WTC11 (cell line): Measurements from ENCODE around the gene RFX4. TPM values are rescaled to one million over a fixed set of nuclear protein-coding genes. Genes with fewer than 3 reads are reported as not detected.

Experiments used
- ATAC-seq: fragments of 200-7000 bp; cut with Tn5 transposase; 2 replicates; pipeline ENCODE4 v1.10.0; 2021; ENCODE audit warnings: mild to moderate bottlenecking, moderate library complexity
- CTCF ChIA-PET: fragments of 300-600 bp; sonication (Branson Sonifier 250); formaldehyde crosslinking; loops from one replicate; lab custom pipeline; 2021; ENCODE audit warnings: antibody characterized with exemption; lab: Charles Lee
- POLR2A ChIA-PET: fragments of 350-600 bp; sonication (Branson Sonifier 250); formaldehyde crosslinking; loops from one replicate; lab custom pipeline; 2021; ENCODE audit warnings: antibody characterized with exemption; lab: Charles Lee
- DNase-seq: peaks from one replicate; pipeline ENCODE4 v3.0.0; 2021; ENCODE audit warnings: low spot score
- H3K27ac Mint-ChIP-seq: 2 replicates; pipeline ENCODE4 v1.8.0; 2021; ENCODE audit warnings: mixed read lengths
- H3K27me3 Mint-ChIP-seq: 2 replicates; pipeline ENCODE4 v1.8.0; 2021; ENCODE audit warnings: low read depth, mild to moderate bottlenecking, moderate library complexity, mixed read lengths
- H3K36me3 Mint-ChIP-seq: 2 replicates; pipeline ENCODE4 v1.8.0; 2021; ENCODE audit warnings: mixed read lengths
- H3K4me1 Mint-ChIP-seq: 2 replicates; pipeline ENCODE4 v1.8.0; 2022; ENCODE audit warnings: mixed read lengths
- H3K4me3 Mint-ChIP-seq: 2 replicates; pipeline ENCODE4 v1.8.0; 2021; ENCODE audit warnings: mild to moderate bottlenecking, moderate library complexity, mixed read lengths
- H3K9me3 Mint-ChIP-seq: 2 replicates; pipeline ENCODE4 v1.8.0; 2021; ENCODE audit warnings: mixed read lengths
- CBFB ChIP-seq: sonication (generic); formaldehyde crosslinking; IDR thresholded peaks from 2 replicates; pipeline ENCODE4 v1.8.1; 2022; ENCODE audit warnings: mild to moderate bottlenecking, low read depth, missing genetic modification reagents
- ELF4 ChIP-seq: sonication (generic); formaldehyde crosslinking; IDR thresholded peaks from 2 replicates; pipeline ENCODE4 v1.8.1; 2022; ENCODE audit warnings: low read depth, mild to moderate bottlenecking, moderate library complexity, missing genetic modification reagents
- GRHL2 ChIP-seq: fragments of 250-450 bp; sonication (Bioruptor Pico); IDR thresholded peaks from 2 replicates; pipeline ENCODE4 v1.8.0; 2022; ENCODE audit warnings: mild to moderate bottlenecking, moderate library complexity; ENCODE audit not compliant: insufficient replicate concordance, severe bottlenecking
- MYBL2 ChIP-seq: sonication (generic); formaldehyde crosslinking; IDR thresholded peaks from 2 replicates; pipeline ENCODE4 v1.8.1; 2023; ENCODE audit warnings: mild to moderate bottlenecking, moderate library complexity, missing genetic modification reagents
- NFYB ChIP-seq: sonication (generic); formaldehyde crosslinking; conservative IDR thresholded peaks from 2 replicates; pipeline ENCODE4 v1.8.0; 2022; ENCODE audit warnings: low read depth, missing genetic modification reagents
- NR2C2 ChIP-seq: sonication (generic); formaldehyde crosslinking; IDR thresholded peaks from 2 replicates; pipeline ENCODE4 v1.8.0; 2022; ENCODE audit warnings: mild to moderate bottlenecking, missing genetic modification reagents
- PRDM15 ChIP-seq: sonication (generic); formaldehyde crosslinking; IDR thresholded peaks from 2 replicates; pipeline ENCODE4 v1.8.0; 2022; ENCODE audit warnings: missing genetic modification reagents
- SMAD3 ChIP-seq: sonication (generic); formaldehyde crosslinking; IDR thresholded peaks from 2 replicates; pipeline ENCODE4 v1.8.0; 2022; ENCODE audit warnings: missing genetic modification reagents, mild to moderate bottlenecking, borderline replicate concordance
- TCF7 ChIP-seq: sonication (generic); formaldehyde crosslinking; IDR thresholded peaks from 2 replicates; pipeline ENCODE4 v1.8.0; 2022; ENCODE audit warnings: mild to moderate bottlenecking, low read depth, missing genetic modification reagents, moderate library complexity
- TEAD1 ChIP-seq: sonication (generic); formaldehyde crosslinking; IDR thresholded peaks from 2 replicates; pipeline ENCODE4 v1.8.0; 2022; ENCODE audit warnings: mild to moderate bottlenecking, missing genetic modification reagents
- ZBTB21 ChIP-seq: sonication (generic); formaldehyde crosslinking; IDR thresholded peaks from 2 replicates; pipeline ENCODE4 v1.8.1; 2023; ENCODE audit warnings: mild to moderate bottlenecking, missing genetic modification reagents, borderline replicate concordance
- ZNF219 ChIP-seq: sonication (generic); formaldehyde crosslinking; IDR thresholded peaks from 2 replicates; pipeline ENCODE4 v1.8.0; 2023; ENCODE audit warnings: missing genetic modification reagents, mild to moderate bottlenecking, borderline replicate concordance
- ZNF396 ChIP-seq: fragments of 250-450 bp; sonication (Bioruptor Pico); IDR thresholded peaks from 2 replicates; pipeline ENCODE4 v1.8.0; 2021; ENCODE audit warnings: mild to moderate bottlenecking, moderate library complexity, borderline replicate concordance
- ZNF423 ChIP-seq: fragments of 250-450 bp; sonication (Bioruptor Pico); IDR thresholded peaks from 2 replicates; pipeline ENCODE4 v2.1.2; 2022; ENCODE audit warnings: mild to moderate bottlenecking, moderate library complexity
- total RNA-seq: library from RNA; stranded (reverse); gene quantifications from 3 replicates; pipeline ENCODE4 v1.2.3, GENCODE V29; 2021
- TF ChIP-seq, protein P1 (sequence below): sonication (generic); formaldehyde crosslinking; IDR thresholded peaks from 2 replicates; pipeline ENCODE4 v1.8.0; 2023; ENCODE audit warnings: missing genetic modification reagents
- TF ChIP-seq, protein P2 (sequence below): sonication (generic); formaldehyde crosslinking; IDR thresholded peaks from 2 replicates; pipeline ENCODE4 v1.8.1; 2023; ENCODE audit warnings: mild to moderate bottlenecking, missing genetic modification reagents, borderline replicate concordance
- TF ChIP-seq, protein P3 (sequence below): sonication (generic); formaldehyde crosslinking; IDR thresholded peaks from 2 replicates; pipeline ENCODE4 v1.8.0; 2022; ENCODE audit warnings: mild to moderate bottlenecking, missing genetic modification reagents
- TF ChIP-seq, protein P4 (sequence below): sonication (generic); formaldehyde crosslinking; IDR thresholded peaks from 2 replicates; pipeline ENCODE4 v1.8.1; 2023; ENCODE audit warnings: mild to moderate bottlenecking, missing genetic modification reagents
- TF ChIP-seq, protein P5 (sequence below): sonication (generic); formaldehyde crosslinking; conservative IDR thresholded peaks from 2 replicates; pipeline ENCODE4 v1.8.1; 2022; ENCODE audit warnings: mild to moderate bottlenecking, missing genetic modification reagents

The RFX4 gene
- total RNA-seq, 1 experiment from 2014 or later = 0.26 TPM

- no peak for TF ChIP-seq PRDM15 (CRISPR knock-in tag)
- TF ChIP-seq, protein P1, sequence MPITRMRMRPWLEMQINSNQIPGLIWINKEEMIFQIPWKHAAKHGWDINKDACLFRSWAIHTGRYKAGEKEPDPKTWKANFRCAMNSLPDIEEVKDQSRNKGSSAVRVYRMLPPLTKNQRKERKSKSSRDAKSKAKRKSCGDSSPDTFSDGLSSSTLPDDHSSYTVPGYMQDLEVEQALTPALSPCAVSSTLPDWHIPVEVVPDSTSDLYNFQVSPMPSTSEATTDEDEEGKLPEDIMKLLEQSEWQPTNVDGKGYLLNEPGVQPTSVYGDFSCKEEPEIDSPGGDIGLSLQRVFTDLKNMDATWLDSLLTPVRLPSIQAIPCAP (CRISPR knock-in tag) = no peak
- TF ChIP-seq, protein P2, sequence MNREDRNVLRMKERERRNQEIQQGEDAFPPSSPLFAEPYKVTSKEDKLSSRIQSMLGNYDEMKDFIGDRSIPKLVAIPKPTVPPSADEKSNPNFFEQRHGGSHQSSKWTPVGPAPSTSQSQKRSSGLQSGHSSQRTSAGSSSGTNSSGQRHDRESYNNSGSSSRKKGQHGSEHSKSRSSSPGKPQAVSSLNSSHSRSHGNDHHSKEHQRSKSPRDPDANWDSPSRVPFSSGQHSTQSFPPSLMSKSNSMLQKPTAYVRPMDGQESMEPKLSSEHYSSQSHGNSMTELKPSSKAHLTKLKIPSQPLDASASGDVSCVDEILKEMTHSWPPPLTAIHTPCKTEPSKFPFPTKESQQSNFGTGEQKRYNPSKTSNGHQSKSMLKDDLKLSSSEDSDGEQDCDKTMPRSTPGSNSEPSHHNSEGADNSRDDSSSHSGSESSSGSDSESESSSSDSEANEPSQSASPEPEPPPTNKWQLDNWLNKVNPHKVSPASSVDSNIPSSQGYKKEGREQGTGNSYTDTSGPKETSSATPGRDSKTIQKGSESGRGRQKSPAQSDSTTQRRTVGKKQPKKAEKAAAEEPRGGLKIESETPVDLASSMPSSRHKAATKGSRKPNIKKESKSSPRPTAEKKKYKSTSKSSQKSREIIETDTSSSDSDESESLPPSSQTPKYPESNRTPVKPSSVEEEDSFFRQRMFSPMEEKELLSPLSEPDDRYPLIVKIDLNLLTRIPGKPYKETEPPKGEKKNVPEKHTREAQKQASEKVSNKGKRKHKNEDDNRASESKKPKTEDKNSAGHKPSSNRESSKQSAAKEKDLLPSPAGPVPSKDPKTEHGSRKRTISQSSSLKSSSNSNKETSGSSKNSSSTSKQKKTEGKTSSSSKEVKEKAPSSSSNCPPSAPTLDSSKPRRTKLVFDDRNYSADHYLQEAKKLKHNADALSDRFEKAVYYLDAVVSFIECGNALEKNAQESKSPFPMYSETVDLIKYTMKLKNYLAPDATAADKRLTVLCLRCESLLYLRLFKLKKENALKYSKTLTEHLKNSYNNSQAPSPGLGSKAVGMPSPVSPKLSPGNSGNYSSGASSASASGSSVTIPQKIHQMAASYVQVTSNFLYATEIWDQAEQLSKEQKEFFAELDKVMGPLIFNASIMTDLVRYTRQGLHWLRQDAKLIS = no peak
- TF ChIP-seq MYBL2 (CRISPR knock-in tag) = no peak
- no peak for TF ChIP-seq GRHL2 (CRISPR knock-in tag)
- TF ChIP-seq ELF4 (CRISPR knock-in tag) = no peak
- TF ChIP-seq, protein P3, sequence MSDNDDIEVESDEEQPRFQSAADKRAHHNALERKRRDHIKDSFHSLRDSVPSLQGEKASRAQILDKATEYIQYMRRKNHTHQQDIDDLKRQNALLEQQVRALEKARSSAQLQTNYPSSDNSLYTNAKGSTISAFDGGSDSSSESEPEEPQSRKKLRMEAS (CRISPR knock-in tag) = no peak
- no peak for TF ChIP-seq TEAD1
- no peak for TF ChIP-seq ZNF219
Measured at GRCh38 chr12:106600503-106600902, 17.7 kb downstream of the RFX4 start (continued).

DNA sequence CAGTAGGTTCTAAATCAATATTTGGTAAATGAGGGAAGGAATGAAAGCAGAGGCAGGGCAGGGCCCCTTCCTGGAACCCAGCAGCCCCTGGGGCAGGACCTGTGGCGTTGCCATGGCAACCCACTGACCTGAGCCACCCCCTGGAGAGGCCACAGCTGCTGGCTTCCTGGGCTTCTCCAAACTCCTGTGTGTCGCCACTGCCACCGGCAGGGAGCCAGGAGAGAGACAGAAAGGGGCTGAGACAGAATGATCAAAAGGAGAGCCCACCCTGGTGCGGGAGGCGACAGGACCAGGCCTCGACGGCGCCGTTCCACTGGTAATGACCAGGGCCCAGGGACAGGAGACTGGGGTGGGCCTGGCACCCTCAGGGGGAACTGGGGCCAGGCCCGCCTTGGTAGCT, 18.2 kb downstream of the RFX4 start:
- Mint-ChIP-seq H3K4me3 (no peak overlapping the region), H3K27me3 (peaks cover 5% of the 10 kb centered on the region), H3K27ac (no peak overlapping the region), H3K9me3 (no peaks in the 10 kb centered on the region), H3K36me3 (no peaks in the 10 kb centered on the region), H3K4me1 (peaks cover 25% of the 10 kb centered on the region)
- peak; percentile 81 for ATAC-seq
- DNase-seq = peak; percentile 56
- CTCF ChIA-PET = interaction anchor here (0.8 to 1.4 kb wide), 2 partner anchors 15 to 318 kb away, joined by 3 read pairs; no protein-coding TSS in a partner anchor
- POLR2A ChIA-PET = interaction anchor here (0.5 to 1.1 kb wide), 2 partner anchors 13 to 167 kb away, joined by 3 read pairs; no protein-coding TSS in a partner anchor
- TF ChIP-seq SMAD3 (CRISPR knock-in tag) = no peak
- no peak for TF ChIP-seq NR2C2
- TF ChIP-seq ZNF423 (CRISPR knock-in tag) = peak; percentile 84
- no peak for TF ChIP-seq ZNF396 (CRISPR knock-in tag)
- TF ChIP-seq ZBTB21 (CRISPR knock-in tag) = no peak
- TF ChIP-seq, protein P4, sequence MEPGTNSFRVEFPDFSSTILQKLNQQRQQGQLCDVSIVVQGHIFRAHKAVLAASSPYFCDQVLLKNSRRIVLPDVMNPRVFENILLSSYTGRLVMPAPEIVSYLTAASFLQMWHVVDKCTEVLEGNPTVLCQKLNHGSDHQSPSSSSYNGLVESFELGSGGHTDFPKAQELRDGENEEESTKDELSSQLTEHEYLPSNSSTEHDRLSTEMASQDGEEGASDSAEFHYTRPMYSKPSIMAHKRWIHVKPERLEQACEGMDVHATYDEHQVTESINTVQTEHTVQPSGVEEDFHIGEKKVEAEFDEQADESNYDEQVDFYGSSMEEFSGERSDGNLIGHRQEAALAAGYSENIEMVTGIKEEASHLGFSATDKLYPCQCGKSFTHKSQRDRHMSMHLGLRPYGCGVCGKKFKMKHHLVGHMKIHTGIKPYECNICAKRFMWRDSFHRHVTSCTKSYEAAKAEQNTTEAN (CRISPR knock-in tag) = no peak
- no peak for TF ChIP-seq TCF7 (CRISPR knock-in tag)
- no peak for TF ChIP-seq NFYB
- TF ChIP-seq, protein P5, sequence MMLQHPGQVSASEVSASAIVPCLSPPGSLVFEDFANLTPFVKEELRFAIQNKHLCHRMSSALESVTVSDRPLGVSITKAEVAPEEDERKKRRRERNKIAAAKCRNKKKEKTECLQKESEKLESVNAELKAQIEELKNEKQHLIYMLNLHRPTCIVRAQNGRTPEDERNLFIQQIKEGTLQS (CRISPR knock-in tag) = no peak
- 0 out of 2 replicates have a peak, but pooled peaks have one; percentile 38 for TF ChIP-seq CBFB (CRISPR knock-in tag)
